HG03097 (cell line): ENCODE data around the gene ROR2.

Experiments
- ATAC-seq: cut with Tn5 transposase; IDR thresholded peaks from one replicate; pipeline ENCODE4 v1.9.1; 2021; ENCODE audit not compliant: unreplicated experiment, low FRiP score

ROR2 gene

DNA sequence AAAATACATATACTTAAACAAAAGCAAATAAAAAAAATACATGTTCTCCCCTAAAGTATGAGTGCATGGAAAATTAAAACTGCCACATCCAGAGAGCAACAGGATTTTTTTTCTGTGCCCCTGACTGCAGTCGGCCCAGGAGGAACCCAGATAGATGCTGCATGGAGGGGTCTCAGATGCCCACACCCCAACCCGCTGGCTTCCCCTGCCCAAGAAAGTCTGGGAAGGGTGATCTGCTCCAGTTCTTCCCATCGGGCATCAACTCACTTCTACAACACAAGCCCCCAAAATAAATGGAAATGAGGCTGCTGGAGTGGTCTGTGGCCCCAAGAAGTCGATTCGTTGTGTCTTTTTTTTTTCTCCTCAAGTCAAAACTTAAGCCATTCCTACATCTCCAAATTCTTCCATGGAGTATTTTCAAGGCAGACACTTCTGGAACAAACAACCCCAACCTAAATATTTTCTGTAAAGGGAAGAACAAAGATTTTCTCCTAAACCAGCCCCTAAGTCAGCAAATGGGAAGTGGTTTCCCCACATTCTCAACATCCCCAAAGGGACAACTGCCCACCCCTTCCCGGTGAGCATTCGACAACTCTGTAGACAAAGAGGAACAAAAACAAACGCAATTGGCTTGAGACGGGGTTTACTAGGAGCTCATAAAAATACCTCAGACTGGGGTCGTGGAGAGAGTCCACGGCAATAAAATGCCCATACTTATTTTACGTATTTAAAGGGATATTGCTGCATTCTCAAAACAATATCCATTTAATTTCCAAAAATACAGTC is 46.7 kb downstream of the ROR2 start:
- no peak for ATAC-seq

DNA sequence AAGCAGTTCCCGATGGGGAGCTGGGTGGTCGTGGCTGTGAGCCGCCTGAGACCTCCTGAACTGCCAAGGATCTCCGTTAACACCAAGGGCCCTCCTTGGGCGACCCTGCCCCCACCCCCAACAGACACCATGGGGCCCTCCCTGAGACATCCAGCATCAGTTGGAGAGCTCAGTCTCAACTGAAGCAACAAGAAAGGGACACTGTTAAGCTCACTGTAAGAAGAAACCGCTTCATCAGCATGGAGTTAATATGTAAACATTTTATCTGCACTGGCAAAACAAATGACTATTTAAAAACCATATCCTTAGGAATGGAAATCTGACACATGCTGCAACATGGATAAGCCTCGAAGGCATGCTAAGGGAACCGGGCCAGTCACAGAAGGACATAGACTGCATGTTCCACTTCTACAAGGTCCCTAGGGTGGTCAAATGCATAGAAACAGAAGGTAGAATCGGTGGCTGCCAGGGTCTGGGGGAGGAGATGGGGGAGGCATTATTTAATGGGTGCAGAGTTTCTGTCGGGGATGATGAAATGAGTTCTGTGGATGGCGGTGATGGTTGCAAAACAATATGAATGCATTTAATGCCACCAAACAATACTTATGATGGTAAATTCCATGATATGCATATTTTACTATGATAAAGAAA is 47.4 kb downstream of the ROR2 start:
- no peak for ATAC-seq

DNA sequence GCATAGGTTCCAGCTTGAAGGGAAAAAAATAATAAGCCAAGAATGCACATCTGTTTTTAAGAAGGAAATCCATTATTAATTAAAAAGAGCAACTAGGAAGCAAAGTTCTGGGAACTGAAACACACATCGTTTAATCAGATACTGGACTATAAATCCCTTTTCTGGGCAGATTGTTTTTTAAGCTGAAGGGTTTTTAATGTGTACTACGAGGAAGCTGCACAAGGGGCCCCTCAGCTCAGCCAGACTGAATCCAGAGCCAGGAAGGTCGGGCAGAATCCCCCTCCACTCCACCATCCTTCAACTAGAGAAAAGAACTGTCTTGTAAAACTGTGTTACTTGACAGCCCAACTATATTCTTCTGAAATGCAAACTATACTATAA is 49.2 kb downstream of the ROR2 start:
- no peak for ATAC-seq

DNA sequence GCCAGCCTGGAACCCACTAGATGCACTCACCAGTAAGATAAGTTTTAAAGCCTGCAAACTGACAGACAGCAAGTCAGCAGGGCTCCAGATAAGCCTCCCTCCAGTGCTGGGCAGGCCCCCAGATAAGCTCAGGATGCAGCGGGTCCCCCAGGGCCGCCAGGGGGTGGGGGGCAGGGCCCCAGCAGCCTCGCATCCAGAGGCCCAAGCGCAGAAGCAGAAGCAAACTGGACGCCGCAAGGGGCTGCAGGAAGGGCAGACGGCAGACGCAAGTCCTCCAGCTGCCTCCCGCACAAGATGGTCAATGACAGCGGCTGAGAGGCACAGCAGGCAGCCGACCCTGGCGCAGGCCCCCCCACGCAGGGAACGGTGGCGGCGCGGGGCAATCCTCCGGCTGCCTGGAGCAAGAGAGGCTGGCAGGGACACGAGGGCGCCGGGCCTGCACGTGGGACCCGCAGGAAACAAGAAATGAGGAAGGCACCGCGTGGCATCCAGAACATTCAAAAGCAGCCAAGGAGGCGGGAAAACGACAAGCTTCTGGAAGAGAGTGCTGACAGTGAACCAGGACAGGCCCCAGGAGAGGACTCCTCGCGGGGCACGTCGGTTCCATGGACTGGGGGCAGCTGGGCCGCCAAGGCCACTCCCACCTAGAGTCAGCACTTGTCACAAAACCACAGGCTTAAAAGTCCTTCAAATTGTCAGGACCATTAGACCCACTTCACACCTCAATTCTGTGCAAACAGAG is 49.8 kb downstream of the ROR2 start:
- no peak for ATAC-seq

DNA sequence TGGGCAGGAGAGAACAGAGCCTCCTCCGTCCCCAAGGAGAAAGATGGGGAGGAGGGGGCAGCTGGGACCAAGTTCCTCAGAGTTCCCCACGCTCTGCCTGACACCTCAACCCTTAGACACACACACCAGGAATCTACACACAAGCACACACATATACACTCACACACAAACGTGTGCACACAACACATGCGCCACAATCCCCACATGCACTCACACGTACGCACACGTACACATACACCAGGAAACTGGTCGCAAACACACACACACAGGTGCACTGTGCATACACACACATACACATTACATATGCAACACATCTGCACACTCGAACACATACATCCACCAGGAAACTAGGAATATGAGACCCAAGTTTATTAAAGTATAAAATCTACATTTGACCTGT is 50.4 kb downstream of the ROR2 start:
- no peak for ATAC-seq

DNA sequence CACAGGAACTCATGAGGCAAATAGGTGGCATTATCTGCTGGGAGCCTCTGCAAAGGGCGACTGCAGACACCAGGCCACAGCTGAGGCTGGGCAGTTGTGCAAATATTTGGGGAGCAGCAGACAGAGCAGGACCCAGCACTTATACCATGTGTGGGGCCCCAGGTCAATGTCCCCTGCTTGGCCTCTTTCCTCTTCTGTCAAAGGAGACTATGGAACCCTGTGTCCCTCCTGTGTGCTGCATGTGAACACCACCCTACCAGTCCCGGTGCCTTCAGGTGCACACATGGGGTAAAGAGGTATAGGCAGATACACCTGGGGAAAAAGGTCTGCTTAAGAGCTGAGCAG is 50.8 kb downstream of the ROR2 start:
- no peak for ATAC-seq

DNA sequence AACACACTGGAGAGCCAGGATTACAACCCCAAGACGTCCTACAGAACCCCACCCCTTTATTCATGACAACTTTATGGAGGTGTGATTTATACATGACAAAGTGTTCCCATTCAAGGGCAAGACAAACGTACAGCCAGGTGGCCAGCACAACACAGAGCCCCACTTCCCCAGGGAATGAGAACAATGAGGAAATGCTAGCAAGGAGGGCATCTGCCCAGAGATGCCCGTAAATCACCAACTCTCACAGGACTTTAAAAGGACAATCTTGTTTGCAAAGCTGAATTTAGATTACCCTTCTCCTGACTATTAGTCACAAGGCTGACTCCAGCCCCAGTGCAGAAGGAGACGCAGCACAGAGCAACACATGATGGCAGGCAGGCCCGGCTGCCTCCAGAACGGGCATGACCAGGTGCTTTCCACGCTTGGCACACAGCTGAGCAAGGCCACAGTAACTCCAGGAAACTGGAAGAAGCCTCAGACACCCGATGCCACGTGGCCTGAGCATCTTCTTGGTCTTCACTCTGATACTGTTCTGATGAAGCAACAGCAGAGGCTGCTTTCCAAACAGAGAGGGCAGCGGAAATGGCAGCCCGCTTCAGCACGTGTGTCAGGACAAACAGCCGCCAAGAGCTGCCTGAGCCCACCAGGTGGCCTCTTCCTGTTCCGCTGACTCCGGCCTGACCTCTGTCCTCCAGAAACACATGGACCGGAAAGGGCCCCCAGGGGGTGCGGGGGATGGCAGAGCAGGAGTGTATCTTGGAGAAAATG is 51.4 kb downstream of the ROR2 start:
- ATAC-seq, result no peak

DNA sequence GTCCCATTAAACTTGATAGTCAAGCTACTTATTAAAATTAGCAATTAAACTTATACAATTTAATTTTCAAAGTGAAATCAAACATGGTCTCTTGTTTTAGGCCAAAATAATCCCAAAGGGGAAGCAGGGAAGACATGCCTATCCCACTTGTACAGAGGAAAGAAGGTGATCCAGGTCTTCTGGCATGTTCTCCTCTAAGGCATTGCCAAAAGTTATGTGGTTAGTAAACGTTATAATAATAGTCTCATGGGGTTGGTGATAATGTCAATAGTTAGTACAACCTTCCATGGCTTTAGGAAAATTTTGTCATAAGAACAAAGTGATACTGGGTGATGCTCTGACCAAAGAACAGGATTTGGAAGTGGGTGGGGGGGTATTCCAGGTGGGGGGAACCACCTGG is 52.8 kb downstream of the ROR2 start:
- no peak for ATAC-seq

DNA sequence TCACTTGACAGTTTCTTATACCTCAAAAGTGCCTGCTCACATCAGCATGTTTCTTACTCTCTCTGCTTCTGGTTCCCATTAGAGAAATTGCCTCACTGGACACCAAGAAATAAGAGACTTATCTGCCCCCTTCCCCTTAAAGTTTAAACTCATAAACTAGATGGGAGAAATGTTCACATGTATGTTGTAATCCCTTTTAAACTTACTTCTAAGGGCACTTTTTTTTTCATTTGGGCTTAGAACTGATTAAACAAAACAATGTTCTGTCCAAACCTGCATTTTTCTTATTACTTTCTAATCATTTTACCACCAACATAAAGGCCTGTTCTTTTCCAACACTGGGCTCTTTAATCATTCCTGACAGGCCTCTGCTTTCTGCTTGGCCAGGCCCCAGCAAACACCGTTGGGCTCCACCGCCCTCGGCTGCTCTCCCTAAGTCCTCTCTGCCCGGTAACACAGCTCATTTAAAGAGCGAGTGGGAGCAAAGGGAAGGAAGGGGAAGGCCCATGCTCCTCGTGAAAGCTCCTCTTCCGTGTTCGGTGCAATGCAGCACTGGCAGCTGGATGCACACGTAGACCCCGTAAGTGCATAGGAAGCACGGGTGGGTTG is 53.4 kb downstream of the ROR2 start:
- ATAC-seq, result no peak

DNA sequence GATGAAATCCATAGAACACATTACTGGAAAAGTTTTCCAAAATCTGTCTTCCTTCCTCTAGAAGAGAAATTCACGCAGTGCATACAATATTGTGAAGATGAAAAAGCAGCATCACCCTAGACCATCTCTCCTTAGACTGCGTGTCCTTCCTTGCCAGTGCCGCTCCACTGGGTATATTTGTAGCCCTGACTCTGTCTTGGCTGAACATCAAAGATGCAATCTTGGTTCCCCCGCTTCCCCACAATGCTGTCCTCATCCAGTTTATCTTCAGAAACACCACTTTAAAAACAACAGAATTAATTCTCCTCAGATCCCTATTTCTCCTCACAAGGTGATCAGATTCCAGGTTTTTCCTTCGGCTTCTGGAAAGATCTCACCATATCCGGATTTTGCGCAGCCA is 53.9 kb downstream of the ROR2 start:
- ATAC-seq, result no peak

DNA sequence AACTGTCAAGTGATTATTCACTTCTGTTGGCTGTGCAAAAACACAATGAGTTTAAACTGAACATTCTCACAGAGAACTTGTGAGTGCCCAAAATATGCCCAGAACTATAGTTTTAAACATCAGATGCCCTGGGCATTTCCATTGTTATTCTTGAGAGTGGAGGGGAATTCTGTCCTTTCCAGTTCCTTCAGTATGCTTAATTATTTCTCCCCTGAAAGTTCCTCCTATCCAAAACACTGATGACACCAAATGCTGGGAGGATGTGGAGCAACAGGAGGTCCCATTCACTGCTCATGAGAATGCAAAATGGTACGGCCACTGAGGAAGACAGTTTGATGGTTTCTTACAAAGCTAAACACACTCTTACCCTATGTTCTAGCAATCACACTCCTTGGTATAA is 55.5 kb downstream of the ROR2 start:
- no peak for ATAC-seq

DNA sequence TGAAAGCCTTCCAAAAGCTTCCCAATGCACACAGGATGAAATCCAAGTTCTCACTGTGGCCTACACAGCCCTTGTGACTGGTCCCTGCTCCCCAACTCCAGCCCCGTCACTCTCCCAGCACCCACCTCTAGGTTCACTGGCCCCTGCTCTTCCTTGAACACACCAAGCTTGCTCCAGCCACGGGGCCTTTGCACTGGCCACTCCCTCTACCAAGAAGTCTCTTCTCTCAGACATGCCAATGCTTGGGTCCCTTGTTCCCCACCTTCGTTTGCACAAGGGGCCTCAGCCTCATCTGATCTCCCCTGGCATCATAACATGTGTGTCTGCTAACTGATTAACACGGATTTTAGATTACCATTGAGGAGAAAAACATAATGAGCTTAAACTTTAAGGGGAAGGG is 56.0 kb downstream of the ROR2 start:
- no peak for ATAC-seq

DNA sequence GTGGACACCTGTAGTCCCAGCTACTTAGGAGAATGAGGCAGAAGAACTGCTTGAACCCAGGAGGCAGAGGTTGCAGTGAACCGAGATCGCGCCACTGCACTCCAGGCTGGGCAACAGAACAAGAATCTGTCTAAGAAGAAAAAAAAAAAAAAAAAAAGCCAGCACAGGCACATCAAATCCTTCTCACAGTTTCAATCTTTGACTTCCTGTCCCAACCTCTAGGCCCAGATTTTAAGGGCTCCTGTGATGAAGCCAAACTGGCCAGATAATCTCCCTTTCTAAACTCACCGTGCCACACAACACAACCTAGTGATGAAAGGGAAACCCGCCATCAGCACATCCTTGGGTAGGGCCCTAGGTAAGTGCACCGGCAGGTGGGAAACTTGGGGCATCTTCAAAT is 58.1 kb downstream of the ROR2 start:
- ATAC-seq, result no peak

DNA sequence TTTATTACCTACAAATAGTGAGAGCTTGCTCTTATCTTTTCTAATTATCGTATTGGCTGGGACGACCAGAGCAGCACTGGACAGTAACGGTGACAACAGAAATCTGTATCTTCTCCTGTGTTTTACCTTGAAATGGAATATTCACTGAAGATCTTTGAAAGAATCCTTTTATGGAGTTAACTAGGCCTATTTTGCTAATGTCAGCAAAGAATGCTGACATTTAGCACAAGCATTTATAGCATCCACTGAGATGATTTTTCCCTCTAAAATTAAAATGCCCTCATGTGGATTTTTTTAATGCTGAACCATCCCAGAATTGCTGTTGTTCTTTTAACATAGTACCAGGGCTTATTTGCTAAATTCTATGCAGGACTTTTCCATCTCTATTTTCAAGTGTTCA is 59.4 kb downstream of the ROR2 start:
- no peak for ATAC-seq

DNA sequence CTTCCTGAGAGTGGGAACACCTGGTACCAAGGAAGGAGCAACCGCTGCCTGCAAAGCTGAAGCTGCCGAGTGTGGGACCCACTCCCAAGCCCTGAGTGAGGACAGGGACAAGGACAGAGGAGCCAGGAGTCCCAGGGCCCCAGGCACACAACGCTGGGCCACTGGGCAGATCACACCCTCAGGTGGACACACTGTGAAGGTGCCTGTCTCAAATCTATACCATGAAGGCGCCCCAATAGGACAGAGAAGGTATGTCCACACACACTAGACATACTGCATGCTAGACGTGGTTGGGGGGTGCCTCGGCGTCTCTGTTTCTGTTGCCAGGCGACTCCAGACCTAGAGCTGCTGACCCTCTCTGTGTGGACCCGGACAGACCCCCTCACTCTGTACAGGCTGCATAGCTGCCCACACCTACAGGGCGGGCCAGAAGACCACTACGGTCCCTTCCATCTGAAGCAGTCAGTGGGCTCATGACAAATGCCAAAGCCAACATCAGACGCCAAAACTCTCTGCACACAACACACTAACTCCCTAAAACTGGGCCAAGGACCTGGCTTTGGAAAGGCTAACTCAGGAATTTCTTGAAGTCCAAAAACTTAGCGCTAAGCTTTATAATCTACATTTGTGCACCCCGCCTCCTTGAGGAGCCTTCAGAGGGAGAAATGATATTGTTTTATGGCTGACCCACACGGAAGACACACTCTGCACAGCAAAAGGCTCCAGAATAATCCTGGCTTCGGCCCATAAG is 60.7 kb downstream of the ROR2 start:
- no peak for ATAC-seq

DNA sequence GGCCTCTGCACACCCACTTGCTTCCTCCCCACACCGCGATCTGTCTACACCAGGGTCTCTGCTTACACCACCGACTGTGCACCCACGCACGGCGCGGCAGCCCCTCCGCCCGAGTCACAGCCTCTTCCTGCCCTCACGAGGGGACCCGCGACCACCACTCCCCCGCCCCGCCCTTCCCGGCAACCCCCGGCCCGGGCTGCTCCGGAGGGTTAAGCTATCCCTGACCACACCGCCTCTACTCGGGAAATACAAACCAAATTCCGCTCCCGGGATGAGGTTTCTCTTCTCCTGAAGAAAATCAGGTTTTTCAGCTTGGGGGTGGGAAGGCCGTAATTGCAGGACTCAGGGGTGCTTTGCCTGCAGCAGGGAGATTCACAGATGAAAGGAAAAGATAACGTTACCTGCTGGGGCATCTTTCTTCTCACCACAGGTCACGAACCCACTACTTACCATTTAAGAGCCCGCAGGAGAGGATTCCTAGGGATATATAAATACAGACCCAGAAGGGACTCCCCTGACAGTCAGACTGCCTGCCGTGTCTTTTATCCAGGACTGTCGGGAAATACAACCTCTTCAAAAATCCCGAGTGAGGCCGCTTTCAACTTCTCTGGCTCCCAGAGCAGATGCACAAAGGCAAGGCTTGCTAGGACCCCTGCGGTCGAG is 63.5 kb downstream of the ROR2 start:
- ATAC-seq, result no peak

DNA sequence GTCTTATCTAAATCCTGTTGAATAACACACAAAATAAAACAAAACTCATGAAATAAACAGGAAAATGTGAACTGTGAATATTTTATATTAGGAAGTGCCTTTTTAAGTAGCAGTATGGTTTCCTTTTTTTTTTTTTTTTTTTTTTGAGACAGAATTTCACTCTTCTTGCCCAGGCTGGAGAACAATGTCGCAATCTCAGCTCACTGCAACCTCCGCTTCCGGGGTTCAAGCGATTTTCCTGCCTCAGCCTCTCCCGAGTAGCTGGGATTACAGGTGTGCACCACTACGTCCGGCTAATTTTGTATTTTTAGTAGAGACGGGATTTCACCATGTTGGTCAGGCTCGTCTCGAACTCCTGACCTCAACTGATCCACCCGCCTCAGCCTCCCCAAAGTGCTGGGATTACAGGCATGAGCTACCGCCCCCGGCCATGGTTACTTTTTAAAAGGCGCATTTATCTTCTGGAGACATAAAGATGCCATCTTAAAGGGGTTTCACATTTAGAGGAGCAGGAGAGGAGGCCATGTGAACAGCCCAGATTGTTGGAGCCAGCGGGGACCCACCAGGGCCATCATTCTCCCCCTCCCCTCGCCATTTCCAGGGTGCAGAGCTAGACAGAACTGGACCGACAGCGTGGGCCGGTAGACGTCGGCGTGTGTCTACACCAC is 64.1 kb downstream of the ROR2 start:
- ATAC-seq, result no peak

DNA sequence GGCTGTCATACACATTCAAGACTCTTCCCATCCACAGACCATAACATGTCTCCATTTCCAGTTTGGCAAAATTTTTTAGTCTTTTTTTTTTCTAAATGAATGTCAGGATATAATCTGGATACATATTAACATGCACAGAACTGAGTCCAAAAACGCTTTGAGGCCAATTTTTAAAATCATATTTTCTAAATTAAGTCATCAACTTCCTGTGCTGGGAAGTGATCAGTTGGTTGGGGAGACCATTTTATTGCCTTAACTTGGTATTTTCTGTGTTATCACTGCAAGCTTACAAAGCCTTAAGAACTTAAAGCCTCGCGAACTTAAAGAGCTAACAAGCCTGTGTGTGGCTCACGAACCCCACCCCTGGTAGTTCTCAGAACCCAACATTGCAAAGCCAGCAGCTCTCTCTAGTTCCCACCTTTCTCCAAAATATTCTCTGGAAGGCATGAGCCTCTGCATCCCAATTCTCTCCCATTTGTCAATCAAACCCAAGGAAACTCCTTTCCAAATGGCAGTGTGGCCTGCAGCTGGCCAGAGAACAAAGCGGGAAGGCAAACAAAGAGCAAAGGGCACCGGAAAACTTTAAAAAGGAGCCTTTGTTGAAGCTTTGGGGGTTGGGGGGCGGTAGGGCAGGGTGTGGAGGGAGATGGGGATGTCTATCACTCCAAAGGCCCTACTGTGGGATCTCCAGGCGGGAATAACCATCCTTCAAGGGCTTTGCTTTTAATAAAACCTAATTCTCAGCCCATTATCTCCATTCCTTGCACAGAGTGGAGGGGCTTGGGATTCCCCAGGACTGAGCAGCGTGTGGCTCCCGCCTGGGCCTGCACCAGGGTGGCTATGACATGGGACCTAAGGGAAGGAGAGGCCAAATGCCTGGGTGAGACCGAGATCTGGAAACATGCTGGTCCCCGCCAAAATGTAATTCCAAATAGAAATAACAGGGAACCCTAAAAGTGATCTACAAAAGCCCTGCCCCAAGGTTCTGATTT is 65.0 kb downstream of the ROR2 start:
- no peak for ATAC-seq
